Measurements from ENCODE around the gene PDGFA.
A peak's percentile ranks its signal among the peaks of the same experiment; 100 is the strongest.
"Not testable (repeated sequence)": the region's sequence is repeated elsewhere in the genome, so short reads cannot be mapped to it uniquely, and the experiment has no call there.

Gene PDGFA

GRCh38 chr7:552151-552867 is 32.7 kb upstream of the PDGFA start:
- DNase-seq = not testable (repeated sequence)

GRCh38 chr7:551615-551970 is 31.9 kb upstream of the PDGFA start:
- not testable (repeated sequence) for DNase-seq

DNA sequence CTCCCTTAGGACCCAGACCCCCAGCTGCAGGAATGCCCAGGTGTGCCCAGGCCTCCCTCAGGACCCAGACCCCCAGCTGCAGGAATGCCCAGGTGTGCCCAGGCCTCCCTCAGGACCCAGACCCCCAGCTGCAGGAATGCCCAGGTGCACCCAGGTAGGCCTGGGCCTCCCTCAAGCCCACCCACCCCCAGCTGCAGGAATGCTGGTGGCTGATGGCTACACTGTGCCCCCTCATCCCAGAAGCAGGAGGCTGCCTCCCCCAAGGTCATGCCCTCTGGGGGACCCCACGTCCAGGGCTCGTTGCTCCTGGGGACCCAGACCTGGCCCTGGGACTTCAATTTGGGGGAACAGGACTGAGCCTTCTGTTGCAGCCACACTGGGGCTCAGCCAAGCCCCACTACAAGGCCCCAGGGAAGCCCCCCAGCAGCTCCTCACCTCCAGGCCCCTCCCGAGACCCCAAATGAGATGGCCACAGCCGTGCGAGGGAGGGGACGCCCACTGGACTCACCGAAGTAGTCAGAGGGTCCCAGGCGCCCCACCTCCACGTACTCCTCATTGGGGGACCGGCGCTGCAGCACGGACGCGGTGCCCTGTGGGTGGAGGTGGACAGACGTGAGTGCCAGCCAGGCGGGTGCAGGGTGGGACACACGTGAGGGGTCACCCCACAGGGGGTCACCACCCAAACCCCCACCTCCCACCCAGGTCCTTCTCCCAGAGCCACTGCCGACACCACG is 31.4 kb upstream of the PDGFA start:
- no peak for DNase-seq

- DNase-seq = no peak
Measured at GRCh38 chr7:549891-550625, 30.4 kb upstream of the PDGFA start.

GRCh38 chr7:549066-549890 is 29.6 kb upstream of the PDGFA start:
- no peak for DNase-seq

- DNase-seq = no peak
Measured at GRCh38 chr7:548401-548800, 28.8 kb upstream of the PDGFA start.

DNA sequence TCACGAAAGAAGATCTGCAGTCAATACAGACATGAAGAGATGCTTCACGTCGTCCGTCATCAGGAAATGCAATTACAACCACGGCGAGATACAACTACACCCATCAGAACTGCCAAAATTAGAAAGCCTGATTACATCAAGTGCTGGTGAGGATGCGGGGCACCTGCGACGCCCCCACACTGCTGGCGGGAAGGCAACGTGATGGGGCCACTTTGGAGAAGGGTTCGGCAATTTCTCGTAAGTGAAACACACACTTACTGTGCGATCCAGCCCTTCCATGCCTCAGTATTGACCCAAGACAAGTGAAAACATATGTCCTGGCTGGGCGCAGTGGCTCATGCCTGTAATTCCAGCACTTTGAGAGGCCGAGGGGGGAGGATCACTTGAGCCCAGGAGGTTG is 25.8 kb upstream of the PDGFA start:
- peak in 1 of 58 donors; percentile 17 for DNase-seq

DNA sequence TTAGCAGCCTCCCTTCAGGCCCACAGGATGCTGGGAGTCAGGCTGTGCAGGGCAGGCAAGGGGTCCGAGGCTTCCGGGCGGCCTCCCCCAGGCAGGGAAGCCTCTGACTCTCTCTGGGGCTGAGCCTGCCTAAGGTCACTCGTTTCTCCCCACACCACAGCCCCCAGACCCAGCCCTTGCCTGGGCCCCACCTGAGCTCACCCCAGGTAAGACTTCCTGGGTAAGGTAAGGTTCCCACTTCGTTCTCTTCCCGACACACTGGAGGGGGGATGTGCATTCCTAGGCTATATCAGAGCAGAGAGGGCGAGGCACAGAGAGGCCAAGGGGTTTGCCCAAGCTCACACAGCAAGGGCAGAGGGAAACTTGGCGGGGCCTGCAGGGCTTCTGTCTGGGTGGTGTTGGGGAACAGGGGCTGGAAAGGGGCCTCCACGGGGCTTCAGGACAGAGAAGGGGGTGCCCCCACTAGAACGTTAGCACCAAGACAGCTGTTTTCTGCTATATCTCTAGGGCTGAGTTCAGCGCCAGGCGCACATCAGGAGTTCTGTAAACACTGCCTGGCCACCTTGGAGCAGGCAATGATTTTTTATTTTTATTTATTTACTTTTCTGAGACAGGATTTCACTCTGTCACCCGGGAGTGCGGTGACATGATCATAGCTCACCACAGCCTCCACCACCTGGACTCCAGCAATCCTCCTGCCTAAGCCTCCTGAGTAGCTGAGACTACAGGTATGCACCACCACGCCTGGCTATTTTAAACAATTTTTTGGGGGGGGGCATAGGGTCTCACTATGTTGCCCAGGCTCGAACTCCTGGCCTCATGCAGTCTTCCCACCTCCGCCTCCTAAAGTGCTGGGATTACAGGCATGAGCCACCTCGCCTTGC is 24.9 kb upstream of the PDGFA start:
- DNase-seq = no peak

DNA sequence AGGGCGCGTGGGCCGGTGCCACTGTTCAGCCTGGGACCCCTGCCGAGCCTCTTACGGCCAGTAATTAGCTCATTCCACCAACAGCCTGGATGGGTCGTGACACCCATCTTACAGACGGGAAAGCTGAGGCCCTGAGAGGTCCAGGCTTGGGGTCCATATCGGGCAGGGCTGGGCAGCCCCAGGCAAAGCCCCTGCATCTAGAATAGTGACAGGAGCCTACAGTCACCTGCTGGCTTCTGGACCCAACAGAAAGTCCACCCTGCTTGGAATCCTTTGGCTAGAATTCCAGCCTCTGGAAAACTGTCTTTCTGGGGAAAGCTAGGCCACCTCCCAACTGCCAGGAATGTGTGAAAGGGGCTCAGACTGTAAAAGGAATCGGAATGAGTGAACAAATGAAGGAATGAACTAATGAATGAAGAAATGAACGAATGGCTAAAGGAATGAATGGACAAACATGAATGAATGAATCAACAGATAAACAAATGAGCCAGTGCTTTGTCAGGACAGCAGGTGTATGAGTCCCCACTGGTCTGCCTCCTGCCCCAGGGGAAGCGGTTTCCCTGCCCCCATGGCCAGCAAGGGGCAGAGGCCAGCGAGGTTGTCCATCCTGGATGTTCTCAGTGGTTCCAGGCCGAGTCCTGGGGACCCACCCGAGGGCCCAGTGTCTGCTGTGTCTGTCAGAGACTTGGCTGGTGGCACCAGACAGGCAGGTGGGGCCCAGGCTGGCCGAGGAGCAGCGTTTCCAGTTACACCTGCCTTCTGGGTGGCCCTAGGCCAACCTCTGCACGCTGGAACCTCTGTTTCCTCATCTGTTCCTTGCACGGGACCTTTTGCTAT is 24.1 kb upstream of the PDGFA start:
- no peak for DNase-seq

GRCh38 chr7:542713-543500 is 23.3 kb upstream of the PDGFA start:
- DNase-seq = no peak

GRCh38 chr7:542131-542712 is 22.6 kb upstream of the PDGFA start:
- no peak for DNase-seq

- no peak for DNase-seq
Measured at GRCh38 chr7:541661-542060, 22.0 kb upstream of the PDGFA start.

DNA sequence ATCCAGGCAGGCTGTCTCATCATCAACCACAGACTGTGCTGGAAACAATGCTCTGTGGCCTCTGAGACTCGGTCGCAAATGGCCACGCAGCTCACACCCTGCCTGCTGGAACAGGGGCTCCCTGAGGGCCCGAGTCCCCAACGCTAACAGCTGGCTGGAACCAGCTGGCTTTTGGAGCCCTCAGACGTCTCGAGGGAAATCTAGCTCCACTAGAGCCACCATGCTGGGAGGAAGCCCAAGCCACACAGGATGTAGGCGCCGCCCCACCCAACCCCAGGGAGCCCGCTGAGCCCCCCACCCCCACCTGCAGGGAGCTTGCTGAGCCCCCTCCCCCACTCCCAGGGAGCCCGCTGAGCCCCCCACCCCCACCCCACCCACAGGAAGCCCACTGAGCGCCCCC is 21.4 kb upstream of the PDGFA start:
- DNase-seq = no peak

DNA sequence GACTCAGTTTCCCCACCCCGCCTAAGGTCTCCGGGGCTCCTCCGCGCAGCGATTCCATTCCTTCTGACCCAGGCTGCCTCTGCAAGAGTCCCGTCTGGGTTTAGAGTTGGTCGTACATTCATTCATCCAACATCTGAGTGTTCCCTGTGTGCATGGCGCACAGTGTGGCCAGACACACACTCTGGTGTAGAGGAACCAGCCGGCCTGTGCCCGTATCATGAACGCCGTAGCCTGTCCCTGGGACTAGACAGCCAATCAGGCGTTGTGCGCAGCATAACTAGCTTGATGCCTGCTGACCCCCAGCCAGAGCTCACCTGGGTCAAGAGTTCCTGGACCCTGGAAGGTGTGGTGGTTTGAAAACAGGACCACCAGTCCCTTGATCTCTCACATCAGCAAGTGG is 20.9 kb upstream of the PDGFA start:
- DNase-seq = no peak

GRCh38 chr7:539731-540411 is 20.2 kb upstream of the PDGFA start:
- no peak for DNase-seq

- no peak for DNase-seq
Measured at GRCh38 chr7:538764-539685, 19.4 kb upstream of the PDGFA start.
